HG03378 (cell line): ENCODE measurements around the gene TET1.
A peak's percentile ranks its signal among the peaks of the same experiment; 100 is the strongest.
"Not testable (repeated sequence)": the region's sequence is repeated elsewhere in the genome, so short reads cannot be mapped to it uniquely, and the experiment has no call there.

Experiments
- ATAC-seq: cut with Tn5 transposase; IDR thresholded peaks from one replicate; pipeline ENCODE4 v1.9.1; 2021; ENCODE audit warnings: mild to moderate bottlenecking, moderate library complexity; ENCODE audit not compliant: unreplicated experiment

The TET1 gene

GRCh38 chr10:68560186-68560942, at the start of gene TET1:
TSS of gene TET1 (plus strand) at chr10:68560337. CDS start at chr10:68572339, 12,002 bp downstream.
- no peak for ATAC-seq

- not testable (repeated sequence) for ATAC-seq
Observed at GRCh38 chr10:68516216-68516615, 43.9 kb upstream of the TET1 start.

- ATAC-seq, result no peak
Observed at GRCh38 chr10:68516766-68517165, 43.4 kb upstream of the TET1 start.

- no peak for ATAC-seq
Observed at GRCh38 chr10:68517188-68517587, 42.9 kb upstream of the TET1 start.

- not testable (repeated sequence) for ATAC-seq
Observed at GRCh38 chr10:68518609-68519008, 41.5 kb upstream of the TET1 start.

GRCh38 chr10:68525490-68526038, 34.6 kb upstream of the TET1 start:
- not testable (repeated sequence) for ATAC-seq

GRCh38 chr10:68526634-68527307, 33.4 kb upstream of the TET1 start:
- peak; percentile 53 for ATAC-seq

GRCh38 chr10:68536973-68537372, 23.2 kb upstream of the TET1 start:
- no peak for ATAC-seq

- no peak for ATAC-seq
Observed at GRCh38 chr10:68537796-68538195, 22.3 kb upstream of the TET1 start.

GRCh38 chr10:68543004-68543918, 16.9 kb upstream of the TET1 start:
- no peak for ATAC-seq

GRCh38 chr10:68550747-68551411, 9.3 kb upstream of the TET1 start:
- ATAC-seq, result peak; percentile 51

- ATAC-seq, result no peak
Observed at GRCh38 chr10:68553138-68553537, 7.0 kb upstream of the TET1 start.

- ATAC-seq, result no peak
Observed at GRCh38 chr10:68553599-68553998, 6.5 kb upstream of the TET1 start.

GRCh38 chr10:68558478-68558877, 1.7 kb upstream of the TET1 start:
- ATAC-seq, result no peak

- no peak for ATAC-seq
Observed at GRCh38 chr10:68559251-68559650, 886 bp upstream of the TET1 start.

GRCh38 chr10:68559841-68560185, 324 bp upstream of the TET1 start:
- ATAC-seq, result no peak

- ATAC-seq, result no peak
Observed at GRCh38 chr10:68560943-68561864, 1.1 kb downstream of the TET1 start.

- ATAC-seq, result no peak
Observed at GRCh38 chr10:68561865-68562649, 1.9 kb downstream of the TET1 start.
